Activated CD4-positive, CD25-positive, alpha-beta regulatory T cell treated with anti-CD3 and anti-CD28 coated beads, Interleukin-2, amount 50 U/mL, for 72 hours (primary cell): ENCODE data around the gene TTN.
"Not testable (repeated sequence)": the region's sequence is repeated elsewhere in the genome, so short reads cannot be mapped to it uniquely, and the experiment has no call there.

Experiments used
- DNase-seq: peaks from one replicate; pipeline ENCODE4 v3.0.0; 2021

TTN gene

DNA sequence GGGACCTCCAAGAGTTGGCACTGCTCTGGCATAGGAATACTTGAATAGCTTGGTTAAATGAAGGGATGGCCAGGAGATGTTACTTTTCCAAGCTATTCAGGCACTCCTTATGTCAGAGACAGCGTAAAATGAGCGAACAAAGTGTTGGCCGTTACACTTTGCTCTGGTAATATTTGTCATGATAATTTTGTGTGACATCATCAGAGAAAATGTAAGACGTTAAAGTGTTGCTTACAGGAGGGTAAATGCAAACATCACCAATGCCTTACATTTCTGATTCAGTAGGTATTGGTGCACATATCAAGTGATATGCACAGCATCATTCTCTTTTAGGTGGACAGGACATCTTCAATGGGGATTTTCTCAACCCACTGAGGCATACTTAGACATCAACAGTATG is 281.0 kb downstream of the TTN start:
- DNase-seq: no peak

DNA sequence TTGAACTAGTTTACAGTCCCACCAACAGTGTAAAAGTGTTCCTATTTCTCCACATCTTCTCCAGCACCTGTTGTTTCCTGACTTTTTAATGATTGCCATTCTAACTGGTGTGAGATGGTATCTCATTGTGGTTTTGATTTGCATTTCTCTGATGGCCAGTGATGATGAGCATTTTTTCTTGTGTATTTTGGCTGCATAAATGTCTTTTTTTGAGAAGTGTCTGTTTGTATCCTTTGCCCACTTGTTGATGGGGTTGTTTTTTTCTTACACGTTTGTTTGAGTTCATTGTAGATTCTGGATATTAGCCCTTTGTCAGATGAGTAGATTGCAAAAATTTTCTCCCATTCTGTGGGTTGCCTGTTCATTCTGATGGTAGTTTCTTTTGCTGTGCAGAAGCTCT is 281.8 kb downstream of the TTN start:
- not testable (repeated sequence) for DNase-seq

DNA sequence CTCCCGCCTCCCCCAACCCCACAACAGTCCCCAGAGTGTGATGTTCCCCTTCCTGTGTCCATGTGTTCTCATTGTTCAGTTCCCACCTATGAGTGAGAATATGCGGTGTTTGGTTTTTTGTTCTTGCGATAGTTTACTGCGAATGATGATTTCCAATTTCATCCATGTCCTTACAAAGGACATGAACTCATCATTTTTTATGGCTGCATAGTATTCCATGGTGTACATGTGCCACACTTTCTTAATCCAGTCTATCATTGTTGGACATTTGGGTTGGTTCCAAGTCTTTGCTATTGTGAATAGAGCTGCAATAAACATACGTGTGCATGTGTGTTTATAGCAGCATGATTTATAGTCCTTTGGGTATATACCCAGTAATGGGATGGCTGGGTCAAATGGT is 282.2 kb downstream of the TTN start:
- not testable (repeated sequence) for DNase-seq

DNA sequence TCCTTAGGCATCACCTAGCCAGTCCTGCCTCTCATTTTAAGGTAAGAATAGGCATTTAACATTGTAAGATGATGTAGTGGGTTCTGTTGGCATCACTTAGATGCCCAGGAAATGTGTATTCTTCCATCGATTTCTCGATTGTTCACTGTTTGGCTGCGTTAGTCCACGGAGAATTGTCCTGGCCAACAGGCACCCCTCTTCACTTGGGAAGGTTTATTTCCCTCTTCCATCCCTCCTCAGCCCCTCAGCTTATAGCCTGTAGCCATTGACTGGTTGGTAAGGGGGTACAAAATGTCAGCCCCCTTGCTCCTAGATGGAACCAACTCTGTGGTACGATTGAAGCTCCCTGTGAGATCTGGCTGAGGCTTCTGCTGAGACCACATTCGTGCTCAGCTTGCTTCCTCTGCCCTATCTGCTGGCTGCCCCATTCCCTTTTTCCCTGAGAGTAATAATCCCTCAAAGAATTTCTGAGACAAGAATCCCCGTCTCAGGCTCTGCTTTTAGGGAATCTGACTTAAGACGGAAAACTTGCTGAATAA is 283.6 kb downstream of the TTN start:
- DNase-seq: no peak

DNA sequence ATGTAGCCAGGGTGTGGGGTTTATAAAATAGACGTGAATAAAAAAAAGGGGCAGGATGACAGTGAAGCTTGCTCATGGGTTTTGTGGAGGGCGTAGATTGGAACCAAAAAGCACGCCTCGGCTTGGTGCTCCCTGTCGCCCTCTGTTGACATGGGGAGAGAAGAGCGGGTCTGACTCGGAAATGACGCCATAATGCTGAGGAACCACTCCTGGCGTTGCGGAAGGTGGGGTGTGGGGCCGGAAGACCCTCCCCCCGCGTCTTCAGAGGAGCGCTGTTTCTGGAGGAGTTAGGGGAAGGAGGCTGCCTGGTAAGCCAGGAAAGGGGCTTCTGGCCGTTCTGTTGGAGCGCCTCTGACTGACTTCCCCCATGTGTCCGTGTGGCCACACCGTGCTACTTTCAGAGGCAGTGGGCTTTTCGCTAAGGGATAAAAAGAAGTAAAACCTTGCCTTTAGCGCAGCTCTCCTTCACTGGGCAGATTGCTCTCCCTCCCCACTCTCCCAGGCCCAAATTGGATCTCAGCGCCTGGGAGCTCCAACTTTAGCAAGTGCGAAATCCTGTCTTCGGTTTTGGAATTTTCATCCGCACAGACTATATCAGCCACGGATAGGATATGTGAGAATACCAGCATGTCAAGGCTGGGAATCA is 284.1 kb downstream of the TTN start:
- DNase-seq: peak; percentile 71

DNA sequence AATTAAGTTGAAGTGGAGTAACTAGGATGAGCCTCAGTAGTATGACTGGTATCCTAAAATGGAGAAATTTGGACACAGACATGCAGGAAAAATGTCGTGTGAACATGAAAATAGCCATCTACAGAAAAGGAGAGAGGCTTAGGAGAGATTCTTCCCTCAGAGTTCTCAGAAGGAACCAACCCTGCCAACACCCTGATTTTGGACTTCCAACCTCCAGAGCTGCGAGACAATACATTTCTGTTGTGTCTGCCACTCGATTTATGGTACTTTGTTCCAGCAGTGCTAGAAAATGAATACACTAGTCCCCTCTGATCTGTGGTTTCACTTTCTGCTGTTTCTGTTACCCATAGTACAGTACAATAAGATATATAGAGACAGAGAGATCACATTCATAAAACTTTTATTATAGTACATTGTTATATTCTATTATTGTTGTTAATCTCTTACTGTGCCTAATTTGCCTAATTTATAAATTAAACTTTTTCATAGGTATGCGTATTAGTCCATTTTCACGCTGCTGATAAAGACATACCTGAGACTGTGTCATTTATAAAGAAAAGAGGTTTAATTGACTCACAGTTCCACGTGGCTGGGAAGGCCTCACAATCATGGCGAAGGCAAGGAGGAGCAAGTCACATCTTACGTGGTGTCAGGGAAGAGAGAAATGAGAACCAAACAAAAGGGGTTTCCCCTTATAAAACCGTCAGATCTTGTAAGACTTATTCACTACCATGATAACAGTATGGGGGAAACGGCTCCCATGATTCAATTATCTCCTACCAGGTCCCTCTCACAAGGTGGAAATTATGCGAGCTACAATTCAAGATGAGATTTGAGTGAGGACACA is 285.7 kb downstream of the TTN start:
- DNase-seq: no peak

DNA sequence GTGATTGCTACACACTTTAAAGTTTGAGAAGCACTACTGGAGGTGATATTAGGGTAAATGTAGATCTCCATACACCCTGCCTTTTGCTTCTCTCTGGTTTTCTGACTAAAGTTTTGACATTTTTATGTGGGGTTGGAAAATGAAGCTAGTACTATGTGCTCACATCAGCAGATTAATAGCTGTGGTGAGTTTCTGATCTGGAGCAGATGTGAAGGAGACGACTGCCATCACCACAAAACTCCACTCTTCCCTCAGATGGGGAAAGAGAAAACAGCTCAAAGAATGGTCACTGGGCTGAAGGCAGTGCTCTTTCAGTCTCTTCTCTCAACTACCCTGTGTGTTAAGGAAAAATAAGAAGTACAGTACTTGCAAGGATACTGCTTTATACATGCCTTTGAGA is 289.7 kb downstream of the TTN start:
- no peak for DNase-seq

DNA sequence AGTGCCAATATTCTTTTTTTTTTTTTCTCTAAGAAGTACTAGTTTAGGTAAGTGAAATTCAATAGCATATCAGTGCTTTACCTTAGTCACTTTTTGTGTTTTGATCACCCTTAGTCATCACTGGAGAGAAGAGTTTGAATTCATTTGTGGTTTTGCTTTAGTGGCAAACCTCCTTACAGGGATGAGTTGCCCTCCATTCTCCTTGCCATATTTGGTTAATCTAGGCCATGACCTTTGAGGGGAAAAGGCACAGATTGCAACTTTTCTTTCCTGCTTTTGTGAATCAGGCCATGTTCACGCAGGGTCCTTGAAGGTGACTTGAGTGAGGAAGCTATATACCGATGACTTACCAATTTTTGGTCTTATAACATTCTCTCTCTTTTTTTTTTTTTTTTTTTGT is 292.6 kb downstream of the TTN start:
- DNase-seq: no peak

DNA sequence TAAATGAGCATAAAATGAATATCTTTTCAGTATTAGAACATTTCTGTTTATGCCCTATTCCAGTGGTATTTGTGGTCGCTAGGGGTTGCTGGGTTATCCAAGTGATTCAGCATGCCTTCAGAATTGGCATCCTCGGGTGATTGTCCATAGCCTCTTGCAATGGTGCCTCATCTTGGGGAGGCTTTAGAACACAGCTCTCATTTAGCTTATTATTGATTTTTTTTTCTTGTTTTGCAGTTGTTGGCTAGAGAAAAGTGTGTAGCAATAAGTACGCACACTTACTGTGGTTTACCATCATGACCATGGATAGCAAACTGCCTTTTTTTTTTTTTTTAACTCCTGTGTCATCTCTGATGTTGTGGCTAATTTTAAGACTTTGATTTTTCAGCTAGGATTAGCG is 293.3 kb downstream of the TTN start:
- no peak for DNase-seq

DNA sequence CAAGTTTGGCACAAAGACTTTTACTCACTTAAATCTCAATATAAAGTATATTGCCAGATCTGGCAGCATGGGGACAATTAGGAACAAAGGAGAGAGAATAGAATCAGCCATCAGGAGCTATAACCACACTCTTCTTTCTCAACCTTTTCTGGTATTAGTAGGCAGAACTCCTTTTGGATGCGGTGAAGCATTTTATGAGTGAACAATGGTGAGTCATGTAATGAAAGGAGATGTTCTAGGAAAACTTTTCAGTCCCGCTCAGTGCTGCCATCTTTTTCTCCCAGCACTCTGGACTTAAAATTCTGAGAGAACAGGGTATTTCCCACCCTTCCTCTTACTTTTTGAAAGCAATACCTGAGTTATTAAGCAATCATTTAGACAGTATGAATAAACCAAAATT is 294.7 kb downstream of the TTN start:
- no peak for DNase-seq

DNA sequence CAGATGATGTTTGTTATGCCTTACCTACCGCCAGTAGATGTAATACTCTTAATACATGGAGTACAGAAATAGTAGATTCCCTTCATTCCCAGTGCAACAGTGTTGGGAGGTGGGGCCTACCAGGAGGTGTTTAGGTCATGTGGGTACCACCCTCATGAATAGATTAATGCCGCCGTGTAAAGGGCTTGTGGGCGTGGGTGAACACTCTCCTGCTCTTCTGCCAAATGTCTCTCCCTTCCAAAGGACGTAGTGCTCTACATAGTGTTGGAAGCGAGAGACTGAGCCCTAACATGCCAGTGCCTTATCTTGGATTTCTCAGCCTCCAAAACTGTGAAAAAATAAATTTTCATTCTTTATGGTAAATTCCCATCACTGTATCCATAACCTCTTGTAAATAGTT is 296.8 kb downstream of the TTN start:
- DNase-seq: no peak

DNA sequence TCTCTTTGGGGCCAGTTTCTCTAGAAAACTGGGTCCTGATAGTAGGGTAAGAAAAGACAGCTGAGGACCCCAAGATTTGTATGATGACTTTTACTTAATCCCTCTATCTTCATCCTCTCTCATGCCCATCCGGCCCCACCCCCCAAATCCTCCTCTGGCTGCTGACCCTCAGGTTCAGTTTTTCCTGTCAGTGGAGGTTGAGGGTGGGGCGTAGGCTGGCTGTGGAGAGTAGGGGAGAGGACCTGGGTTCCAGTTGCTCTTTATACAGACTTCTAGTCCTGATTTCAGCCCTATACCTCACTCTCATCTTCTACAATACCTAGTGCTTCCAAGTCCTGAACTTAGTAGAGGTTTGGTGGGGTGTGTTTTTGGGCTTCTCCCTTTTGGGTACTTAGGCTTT is 298.6 kb downstream of the TTN start:
- no peak for DNase-seq

DNA sequence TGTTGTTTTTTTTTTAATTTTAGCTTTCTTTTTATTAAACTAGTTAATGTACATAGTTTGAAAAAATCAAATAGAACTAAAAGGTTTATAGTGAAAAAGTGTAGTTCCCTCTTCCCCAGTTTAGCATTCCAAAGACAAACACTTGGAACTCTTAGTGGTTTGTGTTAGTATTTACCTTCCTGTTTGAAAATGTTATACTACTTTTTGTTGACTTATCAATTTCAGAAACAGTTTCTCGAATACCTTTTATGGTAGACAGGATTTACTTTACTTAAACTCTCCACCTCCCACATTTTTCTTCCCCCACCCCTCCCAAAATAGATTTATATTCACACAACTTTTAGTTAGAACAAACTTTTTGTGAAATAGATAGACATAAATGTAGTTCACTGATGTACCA is 300.3 kb downstream of the TTN start:
- DNase-seq: no peak

DNA sequence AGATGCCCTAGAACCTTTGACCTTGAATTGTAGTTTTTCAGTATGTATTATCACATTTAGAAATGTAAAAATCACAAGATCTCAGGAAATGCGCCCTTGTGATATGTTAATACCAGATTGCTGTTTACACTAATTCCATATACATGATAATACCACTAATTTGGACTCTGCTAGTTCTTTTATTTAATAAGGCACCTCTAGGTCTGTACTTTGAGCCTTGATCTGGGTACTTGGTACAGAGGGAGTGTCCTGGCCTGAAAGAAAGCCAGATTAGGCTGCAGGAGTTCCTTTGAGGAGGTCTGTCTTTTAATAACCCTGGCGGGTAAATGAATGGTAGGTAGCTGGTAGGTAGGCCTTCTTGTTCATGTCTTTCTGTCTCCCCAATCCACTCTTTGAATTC is 300.7 kb downstream of the TTN start:
- no peak for DNase-seq

DNA sequence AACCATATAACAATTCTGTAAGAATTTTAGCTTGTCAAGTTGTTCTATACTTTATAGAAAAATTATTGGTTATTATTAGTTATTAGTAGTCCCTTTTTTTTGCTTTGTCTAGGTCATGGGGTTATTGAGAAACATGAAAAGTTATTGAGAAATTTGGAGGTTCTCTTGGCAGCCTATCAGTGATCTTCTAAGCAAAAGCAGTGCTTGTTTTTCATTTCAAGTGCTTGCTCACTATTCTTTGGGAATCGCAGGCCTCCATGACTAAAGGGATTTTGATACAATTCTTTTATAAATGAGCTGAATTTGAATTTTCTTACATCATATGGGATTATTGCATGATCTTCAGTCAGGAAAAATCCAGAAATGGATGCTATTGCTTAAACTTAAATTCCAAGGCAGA is 301.1 kb downstream of the TTN start:
- DNase-seq: no peak

DNA sequence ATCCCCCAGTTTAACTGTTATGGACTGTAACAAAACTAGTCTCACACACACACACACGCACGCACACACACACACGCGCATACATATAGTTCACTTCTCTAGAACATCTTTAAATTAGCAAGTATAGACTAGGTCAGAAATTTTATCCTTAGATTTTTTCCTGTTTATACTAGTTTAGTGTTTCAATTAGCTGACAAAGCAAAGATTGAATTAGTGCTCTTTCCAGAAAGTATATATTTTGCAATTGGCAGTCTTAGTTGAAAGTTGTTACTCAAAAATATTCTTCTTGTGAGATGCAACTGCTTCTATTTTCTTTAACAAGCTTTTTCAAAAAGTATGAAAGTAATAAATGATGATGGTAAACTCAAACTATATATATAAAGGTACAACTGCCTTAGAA is 304.5 kb downstream of the TTN start:
- no peak for DNase-seq

DNA sequence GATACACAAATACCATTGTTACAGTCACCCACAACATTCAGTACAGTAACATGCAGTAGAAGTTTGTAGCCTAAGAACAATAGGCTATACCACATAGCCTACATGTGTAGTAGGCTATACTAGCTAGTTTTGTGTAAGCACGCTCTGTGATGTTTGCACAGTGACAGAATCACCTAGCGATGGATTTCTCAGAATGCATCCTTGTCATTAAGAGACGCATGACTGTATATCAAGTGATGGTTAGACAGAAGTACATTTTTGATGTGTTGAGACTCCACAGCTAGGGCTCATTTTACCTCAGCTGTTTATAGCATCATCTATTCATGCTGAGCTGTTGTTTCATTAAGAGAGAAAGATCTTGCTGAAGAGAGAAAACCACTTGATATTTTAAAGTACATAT is 307.6 kb downstream of the TTN start:
- no peak for DNase-seq

DNA sequence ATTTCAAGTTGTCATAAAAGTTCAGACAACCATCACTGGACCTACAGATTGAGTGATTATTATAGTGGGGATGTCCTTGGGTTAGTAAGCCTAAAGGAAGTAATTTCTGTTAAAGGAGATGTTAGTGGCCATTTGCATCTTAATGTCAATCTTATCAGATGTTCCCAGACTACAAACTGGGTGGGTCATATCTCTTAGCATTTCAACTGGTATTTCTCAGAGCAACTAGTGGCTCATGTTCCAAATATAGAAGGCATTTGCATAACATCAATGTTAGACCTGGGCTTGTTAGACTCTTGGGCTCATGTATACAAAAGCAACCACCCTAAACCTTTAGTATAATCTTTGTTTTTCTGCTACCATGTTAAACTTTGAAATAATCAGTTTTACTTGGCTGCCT is 309.1 kb downstream of the TTN start:
- DNase-seq: no peak

DNA sequence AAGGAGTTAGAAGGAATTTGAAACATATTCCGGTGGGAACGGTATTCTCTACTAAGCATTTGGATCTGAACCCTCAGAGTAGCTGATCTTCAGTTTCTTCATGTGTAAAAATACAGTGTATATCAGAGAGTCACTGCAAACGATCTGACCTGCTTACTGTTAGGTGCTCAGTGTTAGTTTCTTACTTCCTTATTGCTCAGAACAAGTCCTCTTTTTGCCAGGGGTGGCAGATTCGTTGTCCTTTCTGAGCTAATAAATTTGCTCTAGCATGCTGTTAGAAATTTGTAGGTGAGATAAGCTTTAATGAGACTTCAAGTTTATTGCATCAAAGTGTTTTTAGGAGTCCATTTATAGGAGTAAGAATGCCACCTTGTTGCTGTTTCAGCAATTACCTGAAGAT is 311.2 kb downstream of the TTN start:
- DNase-seq: no peak

DNA sequence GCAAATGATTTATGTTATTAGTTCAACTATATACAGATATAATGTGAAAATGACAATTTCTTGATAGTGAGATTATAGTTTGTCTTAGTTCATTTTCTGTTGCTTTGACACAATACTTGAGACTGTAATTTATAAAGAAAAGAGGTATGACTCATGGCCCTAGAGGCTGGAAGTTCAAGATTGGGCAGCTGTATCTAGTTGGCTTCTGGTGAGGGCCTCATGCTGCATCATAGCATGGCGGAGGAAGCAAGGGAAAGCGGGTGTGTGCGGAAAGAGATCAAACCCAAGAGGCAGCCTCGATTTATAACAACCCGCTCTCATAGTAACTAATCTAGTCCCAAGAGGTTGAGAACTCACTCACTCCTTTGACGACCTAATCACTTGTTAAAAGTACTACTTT is 315.6 kb downstream of the TTN start:
- no peak for DNase-seq

DNA sequence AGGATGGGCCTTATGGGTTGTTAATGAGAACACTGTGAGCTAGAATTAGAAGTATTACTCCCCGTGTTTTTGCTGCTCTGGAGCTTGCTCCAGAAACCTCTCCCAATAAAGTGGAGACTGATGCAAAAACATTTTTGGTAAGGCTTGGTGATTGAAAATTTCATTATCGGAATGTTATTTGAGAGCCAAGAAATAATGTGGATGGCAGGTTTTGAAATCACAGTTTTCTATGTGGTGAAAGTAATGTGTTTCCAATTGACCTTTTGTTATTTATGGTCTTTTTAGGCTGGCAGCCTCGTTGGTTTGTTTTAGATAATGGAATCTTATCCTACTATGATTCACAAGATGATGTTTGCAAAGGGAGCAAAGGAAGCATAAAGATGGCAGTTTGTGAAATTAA is 321.9 kb downstream of the TTN start:
- no peak for DNase-seq

DNA sequence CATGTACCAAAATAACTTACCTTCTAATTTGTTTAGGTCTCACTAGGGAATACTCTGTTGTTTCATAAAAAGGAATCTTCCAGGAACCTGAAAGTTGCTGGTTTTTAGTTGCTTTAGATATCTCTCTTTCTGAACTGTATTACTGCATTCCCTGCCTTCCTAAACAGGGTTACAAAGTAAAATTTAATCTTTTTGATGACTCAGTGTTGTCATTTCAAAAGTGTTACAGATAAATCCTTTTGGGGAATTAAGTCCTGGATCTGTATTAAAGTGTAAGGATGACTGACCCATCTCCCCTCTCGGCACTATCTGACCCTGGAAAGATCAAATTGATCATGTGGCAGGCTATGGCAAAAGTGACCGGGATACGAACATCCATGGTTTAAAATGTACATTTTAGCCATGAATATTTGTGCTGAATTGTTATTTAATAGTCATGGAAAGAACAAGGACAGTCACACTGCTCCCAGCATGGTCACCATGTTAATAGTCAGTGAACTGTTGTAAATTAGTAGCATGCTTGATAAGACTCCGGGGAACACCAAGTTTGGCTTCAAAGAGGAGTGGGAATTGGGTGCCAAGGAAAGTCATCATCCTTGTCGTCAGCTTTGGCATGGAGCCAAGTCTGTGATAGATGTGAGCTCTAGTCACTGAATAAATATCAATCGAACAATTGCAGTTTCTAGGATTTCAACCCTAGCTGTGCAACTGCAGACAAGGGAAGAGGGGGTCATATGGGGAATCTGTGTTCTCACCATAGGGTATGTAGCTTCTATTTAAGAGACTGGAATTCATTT is 322.8 kb downstream of the TTN start:
- no peak for DNase-seq

DNA sequence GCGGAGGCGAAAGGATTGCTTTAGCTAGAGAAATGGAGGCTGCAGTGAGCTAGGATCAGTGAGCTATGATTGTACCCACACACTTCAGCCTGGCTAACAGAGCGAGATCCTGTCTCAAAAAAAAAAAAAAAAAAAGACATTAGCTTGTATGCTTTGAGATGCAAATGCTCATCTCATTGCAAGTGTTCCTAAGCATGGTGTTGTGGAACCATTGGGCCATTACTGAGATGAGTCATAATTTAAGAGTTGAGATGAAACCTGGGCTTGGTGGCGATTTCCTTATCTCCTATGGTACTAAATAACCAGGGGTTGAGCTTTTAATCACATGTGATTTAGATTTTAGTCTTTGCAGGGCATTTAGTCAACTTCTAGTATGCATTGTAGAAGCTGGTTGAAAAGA is 324.8 kb downstream of the TTN start:
- no peak for DNase-seq
